Lung (tissue), 12 donors: ENCODE results near the gene NUDT22. TPM values are rescaled to one million over a fixed set of nuclear protein-coding genes. Genes with fewer than 3 reads are reported as not detected.

ENCODE experiments used
- ATAC-seq: fragments of 200-7000 bp; cut with Tn5 transposase; one replicate; pipeline ENCODE4 v1.9.1; 2020; ENCODE audit warnings: moderate number of reproducible peaks; ENCODE audit not compliant: insufficient read depth, low FRiP score
- DNase-seq, 3 donors: peaks; one replicate each; pipeline ENCODE4 v3.0.0-alpha.2; 2013 to 2017
- H3K27ac ChIP-seq, 2 donors: one replicate each; pipeline ENCODE4 v1.5.1; 2013; ENCODE audit warnings: mild to moderate bottlenecking in 2 of 2, moderate library complexity in 2 of 2, control low read depth in 1 of 2, inconsistent platforms in 1 of 2, low read depth in 1 of 2, low read length in 1 of 2
- H3K27me3 ChIP-seq, 3 donors: one replicate each; pipeline ENCODE4 v1.5.1; 2013; ENCODE audit warnings: low read length in 2 of 3; ENCODE audit not compliant: control insufficient read depth in 3 of 3, insufficient read depth in 3 of 3
- H3K36me3 ChIP-seq, 4 donors: one replicate each; pipeline ENCODE4 v1.5.1; 2013; ENCODE audit warnings: low read length in 4 of 4, mild to moderate bottlenecking in 1 of 4, moderate library complexity in 1 of 4; ENCODE audit not compliant: control insufficient read depth in 4 of 4, insufficient read depth in 4 of 4
- H3K4me1 ChIP-seq, 5 donors: one replicate each; pipeline ENCODE4 v1.5.1; 2013; ENCODE audit warnings: low read length in 5 of 5, mild to moderate bottlenecking in 2 of 5, moderate library complexity in 1 of 5; ENCODE audit not compliant: control insufficient read depth in 5 of 5, insufficient read depth in 5 of 5
- H3K4me3 ChIP-seq: one replicate; pipeline ENCODE4 v1.5.1; 2013; ENCODE audit warnings: mild to moderate bottlenecking, control low read depth, moderate library complexity
- H3K9ac ChIP-seq, 2 donors: one replicate each; pipeline ENCODE4 v1.5.1; 2013; ENCODE audit warnings: low read length in 2 of 2, control low read depth in 1 of 2; ENCODE audit not compliant: insufficient read depth in 1 of 2
- H3K9me3 ChIP-seq, 4 donors: one replicate each; pipeline ENCODE4 v1.5.1; 2013; ENCODE audit warnings: low read length in 3 of 4, mild to moderate bottlenecking in 1 of 4, moderate library complexity in 1 of 4; ENCODE audit not compliant: control insufficient read depth in 4 of 4, insufficient read depth in 3 of 4
- WGBS, 2 donors: extraction: QIAGEN DNeasy Blood & Tissue Kit; methylation state at CpG; one replicate each; pipeline ENCODE4 v1.1.7; 2013; 5-methylcytosine and 5-hydroxymethylcytosine counted together
- polyA plus RNA-seq, 2 donors: library from polyadenylated mRNA; stranded (reverse); fragments of 200-250 nt; gene quantifications; one replicate each; pipeline ENCODE4 v1.2.1, GENCODE V29; 2013
- total RNA-seq, 2 donors: library from RNA; depleted of rRNA in 1 of 2; stranded (reverse); fragments of >200 nt in 1 of 2; gene quantifications; one replicate each; pipeline ENCODE4 v1.2.1, GENCODE V29; 2014 to 2021
- TF ChIP-seq, protein P1 (sequence below): IDR thresholded peaks from 2 replicates; pipeline ENCODE4 v1.5.1; 2012; ENCODE audit warnings: mild to moderate bottlenecking; ENCODE audit errors: control extremely low read depth, extremely low read depth
- donor health status: control.
- donor health status: control.
- donor health status: Bipolar disorder and iron deficiency.
- donor health status: healthy.
- donor health status: DM: yes; HTN: yes; CAD: no.

Gene NUDT22
- total and polyA plus RNA-seq, 4 donors: 23.7 to 90.2 (median 64.9) TPM

DNA sequence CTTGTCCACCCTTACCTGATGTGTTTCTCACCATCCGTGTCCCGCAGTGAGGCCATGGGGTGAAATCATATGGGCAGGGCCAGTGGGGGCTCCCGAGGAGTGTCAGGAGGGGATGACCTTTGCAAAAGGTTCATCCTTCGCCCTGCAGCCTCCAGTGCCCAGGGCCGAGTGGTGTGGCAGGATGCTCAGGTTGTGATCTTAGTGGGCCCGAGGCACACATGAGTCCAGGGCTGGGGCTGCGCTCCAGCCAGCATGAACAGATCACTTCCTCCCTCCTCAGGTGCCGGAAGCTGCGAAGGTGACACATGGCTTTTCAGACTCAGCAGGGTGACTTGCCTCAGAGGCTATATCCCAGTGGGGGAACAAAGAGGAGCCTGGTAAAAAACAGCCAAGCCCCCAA, 12.0 kb downstream of the NUDT22 start:
- no peak overlapping the region for H3K4me3 ChIP-seq
- DNase-seq: no peak
- peaks cover 0 to 31% (median 24%) of the 10 kb centered on the region in 5 donors for H3K4me1 ChIP-seq

DNA sequence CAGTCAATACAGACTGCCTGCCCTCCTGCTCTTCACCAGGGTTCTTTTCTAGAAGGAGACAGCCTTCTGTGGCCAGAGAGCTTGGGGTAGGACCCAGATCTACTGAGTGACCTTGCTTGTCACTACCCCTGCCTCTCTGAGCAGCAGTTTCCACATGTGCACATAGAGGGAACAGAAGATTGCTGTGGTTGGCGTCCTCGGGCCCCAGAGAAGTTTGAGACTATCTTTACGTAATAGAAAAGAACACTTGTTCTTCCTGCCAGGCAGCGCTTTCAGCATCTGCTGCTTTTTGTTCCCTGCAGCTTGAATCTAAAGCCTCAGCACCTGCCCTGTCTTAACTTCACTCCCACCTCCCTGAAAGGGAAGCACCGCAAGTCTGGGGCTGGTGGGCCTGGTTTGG, 12.9 kb downstream of the NUDT22 start:
- 36 to 76% methylated on average over 5 of the region's 5 CpGs for WGBS, 2 donors
- Histone ChIP-seq H3K4me1 (peaks cover 0 to 25% (median 19%) of the 10 kb centered on the region in 5 donors), H3K36me3 (peaks cover 0 to 20% (median 5%) of the 10 kb centered on the region in 4 donors), H3K9me3 (no peaks in the 10 kb centered on the region), H3K27ac (peak overlapping the region in 1 of 2 donors; percentile 19), H3K27me3 (no peaks in the 10 kb centered on the region), H3K4me3 (no peak overlapping the region), H3K9ac (no peak overlapping the region)
- TF ChIP-seq, protein P1, sequence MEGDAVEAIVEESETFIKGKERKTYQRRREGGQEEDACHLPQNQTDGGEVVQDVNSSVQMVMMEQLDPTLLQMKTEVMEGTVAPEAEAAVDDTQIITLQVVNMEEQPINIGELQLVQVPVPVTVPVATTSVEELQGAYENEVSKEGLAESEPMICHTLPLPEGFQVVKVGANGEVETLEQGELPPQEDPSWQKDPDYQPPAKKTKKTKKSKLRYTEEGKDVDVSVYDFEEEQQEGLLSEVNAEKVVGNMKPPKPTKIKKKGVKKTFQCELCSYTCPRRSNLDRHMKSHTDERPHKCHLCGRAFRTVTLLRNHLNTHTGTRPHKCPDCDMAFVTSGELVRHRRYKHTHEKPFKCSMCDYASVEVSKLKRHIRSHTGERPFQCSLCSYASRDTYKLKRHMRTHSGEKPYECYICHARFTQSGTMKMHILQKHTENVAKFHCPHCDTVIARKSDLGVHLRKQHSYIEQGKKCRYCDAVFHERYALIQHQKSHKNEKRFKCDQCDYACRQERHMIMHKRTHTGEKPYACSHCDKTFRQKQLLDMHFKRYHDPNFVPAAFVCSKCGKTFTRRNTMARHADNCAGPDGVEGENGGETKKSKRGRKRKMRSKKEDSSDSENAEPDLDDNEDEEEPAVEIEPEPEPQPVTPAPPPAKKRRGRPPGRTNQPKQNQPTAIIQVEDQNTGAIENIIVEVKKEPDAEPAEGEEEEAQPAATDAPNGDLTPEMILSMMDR: no peak
- no peak for ATAC-seq
- no peak for DNase-seq

More for the DNA sequence above, 12.0 kb downstream of the NUDT22 start:
- ATAC-seq: no peak
- Histone ChIP-seq H3K27me3 (no peaks in the 10 kb centered on the region), H3K27ac (peak overlapping the region in 1 of 2 donors; percentile 19), H3K36me3 (peaks cover 0 to 13% (median 5%) of the 10 kb centered on the region in 4 donors), H3K9ac (no peak overlapping the region), H3K9me3 (no peaks in the 10 kb centered on the region)
- 84 to 86% methylated on average over 9 of the region's 9 CpGs for WGBS, 2 donors
- TF ChIP-seq, protein P1: no peak

DNA sequence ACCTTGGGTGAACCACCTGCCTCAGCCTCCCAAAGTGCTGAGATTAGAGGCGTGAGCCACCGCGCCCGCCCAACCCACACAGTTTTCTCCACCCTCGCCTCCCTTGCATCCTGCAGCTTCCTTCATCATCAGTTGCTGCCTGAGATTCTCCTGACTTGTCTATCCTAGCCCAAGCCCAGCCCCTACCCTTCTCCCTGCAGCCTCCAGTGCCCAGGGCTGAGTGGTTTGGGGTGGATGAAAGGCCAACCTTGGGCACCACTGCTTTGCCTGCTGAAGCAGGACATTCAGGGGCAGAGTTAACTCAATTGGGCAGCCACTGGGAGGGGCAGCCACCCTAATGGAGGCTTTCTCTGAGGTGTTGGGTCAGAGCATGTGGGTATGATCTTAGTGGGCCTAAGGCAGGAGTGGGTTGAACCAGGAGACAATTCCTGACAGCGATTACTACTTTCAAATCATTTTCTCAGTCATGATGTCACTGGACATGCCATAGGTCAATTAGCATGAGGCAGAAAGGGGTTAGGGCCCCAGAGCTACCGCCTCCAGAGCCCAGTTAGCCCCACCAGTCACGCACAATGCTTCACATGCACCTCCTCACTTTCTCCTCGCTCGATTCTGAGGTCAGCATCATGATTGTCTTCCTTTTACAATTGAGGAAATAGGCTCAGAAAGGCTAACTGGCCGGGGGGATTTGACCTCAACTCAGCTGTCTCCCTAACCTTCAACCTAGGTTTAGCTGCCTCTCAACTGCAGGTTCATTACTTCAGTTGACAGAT, 13.8 kb downstream of the NUDT22 start:
- no peak overlapping the region for H3K4me3 ChIP-seq
- DNase-seq (peak in 2 of 3 donors; percentile 22 to 24), ATAC-seq (no peak)

More for the DNA sequence above, 13.8 kb downstream of the NUDT22 start:
- H3K9me3 ChIP-seq: no peaks in the 10 kb centered on the region
- H3K27ac ChIP-seq: peak overlapping the region; percentile 92 to 96
- H3K4me1 ChIP-seq: peaks cover 0 to 27% (median 19%) of the 10 kb centered on the region in 5 donors
- H3K9ac ChIP-seq: peak overlapping the region; percentile 61 to 92
- H3K36me3 ChIP-seq: peaks cover 0 to 23% (median 6%) of the 10 kb centered on the region in 4 donors
- WGBS, 2 donors: 62 to 69% methylated on average over 11 of the region's 11 CpGs
- TF ChIP-seq, protein P1: no peak
- no peaks in the 10 kb centered on the region for H3K27me3 ChIP-seq
